HG03571 (cell line): ENCODE data around the gene CHST15.

Experiments used
- ATAC-seq: cut with Tn5 transposase; IDR thresholded peaks from one replicate; pipeline ENCODE4 v1.9.1; 2021; ENCODE audit not compliant: unreplicated experiment

The CHST15 gene

GRCh38 chr10:124083047-124083739 is 10.2 kb downstream of the CHST15 start:
- no peak for ATAC-seq

- ATAC-seq = no peak
These were observed 10.8 kb downstream of the CHST15 start for GRCh38 chr10:124082555-124082954.

- no peak for ATAC-seq
These were observed 11.8 kb downstream of the CHST15 start for GRCh38 chr10:124081547-124082140.

- no peak for ATAC-seq
These were observed 13.5 kb downstream of the CHST15 start for GRCh38 chr10:124079864-124080263.

- no peak for ATAC-seq
These were observed 14.7 kb downstream of the CHST15 start for GRCh38 chr10:124078714-124079113.

GRCh38 chr10:124078028-124078427 is 15.4 kb downstream of the CHST15 start:
- no peak for ATAC-seq

- ATAC-seq = no peak
These were observed 16.0 kb downstream of the CHST15 start for GRCh38 chr10:124077208-124077993.

- ATAC-seq = no peak
These were observed 17.2 kb downstream of the CHST15 start for GRCh38 chr10:124076148-124076733.

GRCh38 chr10:124075231-124075955 is 18.0 kb downstream of the CHST15 start:
- no peak for ATAC-seq

- no peak for ATAC-seq
These were observed 18.8 kb downstream of the CHST15 start for GRCh38 chr10:124074501-124075109.

- no peak for ATAC-seq
These were observed 19.4 kb downstream of the CHST15 start for GRCh38 chr10:124073978-124074377.

GRCh38 chr10:124072541-124072940 is 20.9 kb downstream of the CHST15 start:
- no peak for ATAC-seq

GRCh38 chr10:124072106-124072505 is 21.3 kb downstream of the CHST15 start:
- no peak for ATAC-seq

- ATAC-seq = no peak
These were observed 22.3 kb downstream of the CHST15 start for GRCh38 chr10:124071141-124071540.

- ATAC-seq = no peak
These were observed 22.7 kb downstream of the CHST15 start for GRCh38 chr10:124070666-124071065.

GRCh38 chr10:124069341-124070264 is 23.8 kb downstream of the CHST15 start:
- no peak for ATAC-seq

- ATAC-seq = no peak
These were observed 24.5 kb downstream of the CHST15 start for GRCh38 chr10:124068929-124069328.

GRCh38 chr10:124067825-124068400 is 25.5 kb downstream of the CHST15 start:
- ATAC-seq = no peak
